Liver (tissue), 3 donors: Measurements from ENCODE around the gene CDH1.

ENCODE experiments used
- EGR1 ChIP-seq, 2 donors: IDR thresholded peaks; 2 replicates each; pipeline ENCODE4 v1.6.1; 2016 to 2018; ENCODE audit warnings: antibody characterized with exemption in 2 of 2, low read depth in 2 of 2
- GABPA ChIP-seq, 2 donors: IDR thresholded peaks in 1 of 2; conservative IDR thresholded peaks in 1 of 2; 2 replicates each; pipeline ENCODE4 v1.6.1; 2016; ENCODE audit warnings: antibody characterized with exemption in 2 of 2, mild to moderate bottlenecking in 1 of 2, moderate library complexity in 1 of 2
- HNF4A ChIP-seq, 2 donors: conservative IDR thresholded peaks; 2 replicates each; pipeline ENCODE4 v1.6.1; 2016; ENCODE audit warnings: antibody characterized with exemption in 2 of 2, mild to moderate bottlenecking in 2 of 2
- JUND ChIP-seq, 2 donors: IDR thresholded peaks; 2 replicates each; pipeline ENCODE4 v1.6.1; 2016; ENCODE audit warnings: antibody characterized with exemption in 2 of 2
- RAD21 ChIP-seq, 2 donors: IDR thresholded peaks; 2 replicates each; pipeline ENCODE4 v1.6.1; 2016; ENCODE audit warnings: antibody characterized with exemption in 2 of 2, mild to moderate bottlenecking in 2 of 2
- RXRA ChIP-seq, 2 donors: IDR thresholded peaks; 2 replicates each; pipeline ENCODE4 v1.6.1; 2017 to 2018; ENCODE audit warnings: antibody characterized with exemption in 2 of 2, mild to moderate bottlenecking in 1 of 2
- TAF1 ChIP-seq: conservative IDR thresholded peaks from 2 replicates; pipeline ENCODE4 v1.6.1; 2016; ENCODE audit warnings: antibody characterized with exemption, mild to moderate bottlenecking
- YY1 ChIP-seq: IDR thresholded peaks from 2 replicates; pipeline ENCODE4 v1.6.1; 2016; ENCODE audit warnings: antibody characterized with exemption, mild to moderate bottlenecking
- TF ChIP-seq, protein P1 (sequence below): fragments of 150-350 bp; IDR thresholded peaks from 2 replicates; pipeline ENCODE4 v1.5.1; 2017; ENCODE audit warnings: improper control_type of control experiment, low read depth, low read length; ENCODE audit not compliant: missing input control
- TF ChIP-seq, protein P2 (sequence below): IDR thresholded peaks from 2 replicates; pipeline ENCODE4 v1.6.1; 2016; ENCODE audit warnings: antibody characterized with exemption
- TF ChIP-seq, protein P3 (sequence below): IDR thresholded peaks from 2 replicates; pipeline ENCODE4 v1.6.1; 2016; ENCODE audit warnings: antibody characterized with exemption
- TF ChIP-seq, protein P4 (sequence below): IDR thresholded peaks from 2 replicates; pipeline ENCODE4 v1.6.1; 2016; ENCODE audit warnings: antibody characterized with exemption, mild to moderate bottlenecking
- TF ChIP-seq, protein P5 (sequence below): IDR thresholded peaks from 2 replicates; pipeline ENCODE4 v1.6.1; 2016; ENCODE audit warnings: antibody characterized with exemption
- donor health status: healthy.
- donor health status: healthy.

DNA sequence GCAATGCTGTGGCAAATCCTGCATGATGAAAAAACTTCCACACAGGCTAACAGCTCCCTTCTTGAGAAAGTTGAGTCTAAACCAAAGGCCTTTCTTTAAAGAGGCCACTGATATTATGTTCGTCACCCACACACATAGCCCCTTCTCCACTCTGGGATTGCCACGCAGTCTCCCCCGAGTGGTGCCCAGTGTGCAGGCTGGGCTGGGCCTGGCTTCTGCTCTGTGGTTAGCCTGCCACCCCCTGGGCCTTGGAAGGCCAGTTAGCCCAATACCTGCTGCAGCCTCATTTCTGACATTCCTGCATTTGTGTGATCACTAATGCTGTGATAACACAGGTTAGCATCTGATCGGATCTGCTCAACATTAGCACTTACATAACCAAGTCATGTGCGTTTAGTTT lies 47.2 kb upstream of the CDH1 start:
- TF ChIP-seq, protein P1, sequence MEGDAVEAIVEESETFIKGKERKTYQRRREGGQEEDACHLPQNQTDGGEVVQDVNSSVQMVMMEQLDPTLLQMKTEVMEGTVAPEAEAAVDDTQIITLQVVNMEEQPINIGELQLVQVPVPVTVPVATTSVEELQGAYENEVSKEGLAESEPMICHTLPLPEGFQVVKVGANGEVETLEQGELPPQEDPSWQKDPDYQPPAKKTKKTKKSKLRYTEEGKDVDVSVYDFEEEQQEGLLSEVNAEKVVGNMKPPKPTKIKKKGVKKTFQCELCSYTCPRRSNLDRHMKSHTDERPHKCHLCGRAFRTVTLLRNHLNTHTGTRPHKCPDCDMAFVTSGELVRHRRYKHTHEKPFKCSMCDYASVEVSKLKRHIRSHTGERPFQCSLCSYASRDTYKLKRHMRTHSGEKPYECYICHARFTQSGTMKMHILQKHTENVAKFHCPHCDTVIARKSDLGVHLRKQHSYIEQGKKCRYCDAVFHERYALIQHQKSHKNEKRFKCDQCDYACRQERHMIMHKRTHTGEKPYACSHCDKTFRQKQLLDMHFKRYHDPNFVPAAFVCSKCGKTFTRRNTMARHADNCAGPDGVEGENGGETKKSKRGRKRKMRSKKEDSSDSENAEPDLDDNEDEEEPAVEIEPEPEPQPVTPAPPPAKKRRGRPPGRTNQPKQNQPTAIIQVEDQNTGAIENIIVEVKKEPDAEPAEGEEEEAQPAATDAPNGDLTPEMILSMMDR: no peak
- TF ChIP-seq EGR1 (IDR thresholded peaks at IDR 0.05; ENCODE audit: low read depth in 2 of 2) (no peak), GABPA (IDR thresholded peaks at IDR 0.05 in 1 of 2, conservative IDR thresholded peaks at IDR 0.05 in 1 of 2) (no peak), RXRA (IDR thresholded peaks at IDR 0.05) (no peak), RAD21 (IDR thresholded peaks at IDR 0.05) (no peak), YY1 (no peak), HNF4A (conservative IDR thresholded peaks at IDR 0.05) (no peak), TAF1 (no peak), JUND (IDR thresholded peaks at IDR 0.05) (no peak)
- TF ChIP-seq, protein P2, sequence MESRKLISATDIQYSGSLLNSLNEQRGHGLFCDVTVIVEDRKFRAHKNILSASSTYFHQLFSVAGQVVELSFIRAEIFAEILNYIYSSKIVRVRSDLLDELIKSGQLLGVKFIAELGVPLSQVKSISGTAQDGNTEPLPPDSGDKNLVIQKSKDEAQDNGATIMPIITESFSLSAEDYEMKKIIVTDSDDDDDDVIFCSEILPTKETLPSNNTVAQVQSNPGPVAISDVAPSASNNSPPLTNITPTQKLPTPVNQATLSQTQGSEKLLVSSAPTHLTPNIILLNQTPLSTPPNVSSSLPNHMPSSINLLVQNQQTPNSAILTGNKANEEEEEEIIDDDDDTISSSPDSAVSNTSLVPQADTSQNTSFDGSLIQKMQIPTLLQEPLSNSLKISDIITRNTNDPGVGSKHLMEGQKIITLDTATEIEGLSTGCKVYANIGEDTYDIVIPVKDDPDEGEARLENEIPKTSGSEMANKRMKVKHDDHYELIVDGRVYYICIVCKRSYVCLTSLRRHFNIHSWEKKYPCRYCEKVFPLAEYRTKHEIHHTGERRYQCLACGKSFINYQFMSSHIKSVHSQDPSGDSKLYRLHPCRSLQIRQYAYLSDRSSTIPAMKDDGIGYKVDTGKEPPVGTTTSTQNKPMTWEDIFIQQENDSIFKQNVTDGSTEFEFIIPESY: no peak
- TF ChIP-seq, protein P3, sequence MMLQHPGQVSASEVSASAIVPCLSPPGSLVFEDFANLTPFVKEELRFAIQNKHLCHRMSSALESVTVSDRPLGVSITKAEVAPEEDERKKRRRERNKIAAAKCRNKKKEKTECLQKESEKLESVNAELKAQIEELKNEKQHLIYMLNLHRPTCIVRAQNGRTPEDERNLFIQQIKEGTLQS: no peak
- TF ChIP-seq, protein P4, sequence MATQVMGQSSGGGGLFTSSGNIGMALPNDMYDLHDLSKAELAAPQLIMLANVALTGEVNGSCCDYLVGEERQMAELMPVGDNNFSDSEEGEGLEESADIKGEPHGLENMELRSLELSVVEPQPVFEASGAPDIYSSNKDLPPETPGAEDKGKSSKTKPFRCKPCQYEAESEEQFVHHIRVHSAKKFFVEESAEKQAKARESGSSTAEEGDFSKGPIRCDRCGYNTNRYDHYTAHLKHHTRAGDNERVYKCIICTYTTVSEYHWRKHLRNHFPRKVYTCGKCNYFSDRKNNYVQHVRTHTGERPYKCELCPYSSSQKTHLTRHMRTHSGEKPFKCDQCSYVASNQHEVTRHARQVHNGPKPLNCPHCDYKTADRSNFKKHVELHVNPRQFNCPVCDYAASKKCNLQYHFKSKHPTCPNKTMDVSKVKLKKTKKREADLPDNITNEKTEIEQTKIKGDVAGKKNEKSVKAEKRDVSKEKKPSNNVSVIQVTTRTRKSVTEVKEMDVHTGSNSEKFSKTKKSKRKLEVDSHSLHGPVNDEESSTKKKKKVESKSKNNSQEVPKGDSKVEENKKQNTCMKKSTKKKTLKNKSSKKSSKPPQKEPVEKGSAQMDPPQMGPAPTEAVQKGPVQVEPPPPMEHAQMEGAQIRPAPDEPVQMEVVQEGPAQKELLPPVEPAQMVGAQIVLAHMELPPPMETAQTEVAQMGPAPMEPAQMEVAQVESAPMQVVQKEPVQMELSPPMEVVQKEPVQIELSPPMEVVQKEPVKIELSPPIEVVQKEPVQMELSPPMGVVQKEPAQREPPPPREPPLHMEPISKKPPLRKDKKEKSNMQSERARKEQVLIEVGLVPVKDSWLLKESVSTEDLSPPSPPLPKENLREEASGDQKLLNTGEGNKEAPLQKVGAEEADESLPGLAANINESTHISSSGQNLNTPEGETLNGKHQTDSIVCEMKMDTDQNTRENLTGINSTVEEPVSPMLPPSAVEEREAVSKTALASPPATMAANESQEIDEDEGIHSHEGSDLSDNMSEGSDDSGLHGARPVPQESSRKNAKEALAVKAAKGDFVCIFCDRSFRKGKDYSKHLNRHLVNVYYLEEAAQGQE: no peak
- TF ChIP-seq, protein P5, sequence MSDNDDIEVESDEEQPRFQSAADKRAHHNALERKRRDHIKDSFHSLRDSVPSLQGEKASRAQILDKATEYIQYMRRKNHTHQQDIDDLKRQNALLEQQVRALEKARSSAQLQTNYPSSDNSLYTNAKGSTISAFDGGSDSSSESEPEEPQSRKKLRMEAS: no peak
